SU-DHL-6 (cell line): ENCODE results near the gene CEP57L1.

ENCODE experiments used
- H2AFZ ChIP-seq: fragments of 200-600 bp; sonication (generic); 2 replicates; pipeline ENCODE4 v1.6.1; 2014; ENCODE audit warnings: low read depth, mild to moderate bottlenecking, moderate library complexity, mixed read lengths, antibody characterized with exemption, low read length; ENCODE audit not compliant: severe bottlenecking
- H3F3A ChIP-seq: fragments of 200-600 bp; shearing (Covaris generic); 2 replicates; pipeline ENCODE4 v1.6.0; 2016; ENCODE audit warnings: antibody characterized with exemption, mild to moderate bottlenecking; ENCODE audit not compliant: insufficient read depth
- H3K27ac ChIP-seq: fragments of 200-600 bp; sonication (generic); 2 replicates; pipeline ENCODE4 v1.5.1; 2016; ENCODE audit warnings: low read depth, mild to moderate bottlenecking, low read length, moderate library complexity, mixed read lengths
- H3K27me3 ChIP-seq: fragments of 200-600 bp; sonication (generic), shearing (Covaris generic); 2 replicates; pipeline ENCODE4 v1.6.0; 2014; ENCODE audit warnings: mild to moderate bottlenecking, low read length
- H3K36me3 ChIP-seq: fragments of 200-600 bp; sonication (generic); 2 replicates; pipeline ENCODE4 v1.6.1; 2014; ENCODE audit warnings: mild to moderate bottlenecking, low read length, mixed read lengths
- H3K4me2 ChIP-seq: fragments of 300-600, 200-600 bp; shearing (Covaris generic), sonication (generic); 2 replicates; pipeline ENCODE4 v1.6.0; 2014; ENCODE audit warnings: low read length, low read depth, mild to moderate bottlenecking; ENCODE audit not compliant: poor library complexity, severe bottlenecking
- H3K4me3 ChIP-seq: fragments of 200-600 bp; sonication (generic); 2 replicates; pipeline ENCODE4 v1.5.1; 2014; ENCODE audit warnings: antibody characterized with exemption, low read length, mild to moderate bottlenecking, mixed read lengths; ENCODE audit not compliant: insufficient read depth, poor library complexity, severe bottlenecking
- H3K79me2 ChIP-seq: fragments of 200-600 bp; sonication (generic); 2 replicates; pipeline ENCODE4 v1.6.1; 2014; ENCODE audit warnings: mild to moderate bottlenecking, low read length, moderate library complexity; ENCODE audit not compliant: insufficient read depth
- H3K9ac ChIP-seq: fragments of 200-600 bp; sonication (generic); 2 replicates; pipeline ENCODE4 v1.7.0; 2014; ENCODE audit warnings: mild to moderate bottlenecking, low read length
- H3K9me2 ChIP-seq: fragments of 200-600 bp; sonication (generic); replicated peaks from 2 replicates; pipeline ENCODE4 v1.6.1; 2014; ENCODE audit warnings: low read length; ENCODE audit not compliant: insufficient read depth
- H3K9me3 ChIP-seq: fragments of 200-600 bp; sonication (generic); 2 replicates; pipeline ENCODE4 v1.6.1; 2014; ENCODE audit warnings: low read length, mixed read lengths; ENCODE audit not compliant: insufficient read depth
- H4K20me1 ChIP-seq: fragments of 200-600 bp; sonication (generic); 2 replicates; pipeline ENCODE4 v1.6.1; 2014; ENCODE audit warnings: low read depth, mild to moderate bottlenecking, antibody characterized with exemption, low read length, moderate library complexity, mixed read lengths
- CTCF ChIP-seq: fragments of 200-600 bp; sonication (generic); IDR thresholded peaks from one replicate; pipeline ENCODE4 v1.5.1; 2017; ENCODE audit warnings: antibody characterized with exemption, mild to moderate bottlenecking, low read length, moderate library complexity; ENCODE audit not compliant: insufficient read depth, poor library complexity, severe bottlenecking
- EZH2phosphoT487 ChIP-seq: fragments of 200-600 bp; sonication (generic), shearing (Covaris generic); conservative IDR thresholded peaks from 2 replicates; pipeline ENCODE4 v1.6.1; 2018; ENCODE audit warnings: mild to moderate bottlenecking, antibody characterized with exemption, low read length, moderate library complexity, mixed read lengths

The CEP57L1 gene

GRCh38 chr6:109087661-109088264 lies 7.5 kb upstream of the CEP57L1 start:
- H3K4me3 ChIP-seq, result no peak overlapping the region
- no peak overlapping the region for H2AFZ ChIP-seq
- H3K27me3 ChIP-seq, result no peaks in the 10 kb centered on the region
- H3K4me2 ChIP-seq, result no peak overlapping the region
- no peaks in the 10 kb centered on the region for H3F3A ChIP-seq
- H3K9me3 ChIP-seq, result no peaks in the 10 kb centered on the region
- no peak overlapping the region for H3K9ac ChIP-seq
- TF ChIP-seq EZH2phosphoT487 (no peak), CTCF (no peak)
- no peak overlapping the region for H3K27ac ChIP-seq
- H3K36me3 ChIP-seq, result no peaks in the 10 kb centered on the region
- no peaks in the 10 kb centered on the region for H3K79me2 ChIP-seq
- H4K20me1 ChIP-seq, result no peaks in the 10 kb centered on the region
- H3K9me2 ChIP-seq, result no peaks in the 10 kb centered on the region

- H3K27ac ChIP-seq, result no peak overlapping the region
- TF ChIP-seq EZH2phosphoT487 (no peak), CTCF (no peak)
- no peak overlapping the region for H3K4me2 ChIP-seq
- H3K79me2 ChIP-seq, result no peaks in the 10 kb centered on the region
- H3K4me3 ChIP-seq, result no peak overlapping the region
- H3K9me3 ChIP-seq, result no peaks in the 10 kb centered on the region
- no peaks in the 10 kb centered on the region for H3K27me3 ChIP-seq
- H3F3A ChIP-seq, result no peaks in the 10 kb centered on the region
- no peak overlapping the region for H2AFZ ChIP-seq
- no peaks in the 10 kb centered on the region for H4K20me1 ChIP-seq
- no peaks in the 10 kb centered on the region for H3K36me3 ChIP-seq
- no peaks in the 10 kb centered on the region for H3K9me2 ChIP-seq
- no peak overlapping the region for H3K9ac ChIP-seq
These were observed 6.3 kb upstream of the CEP57L1 start for GRCh38 chr6:109088995-109089394.

- H3K4me3 ChIP-seq, result no peak overlapping the region
- H3K27ac ChIP-seq, result no peak overlapping the region
- no peaks in the 10 kb centered on the region for H4K20me1 ChIP-seq
- TF ChIP-seq CTCF (no peak), EZH2phosphoT487 (no peak)
- no peaks in the 10 kb centered on the region for H3K36me3 ChIP-seq
- H3K9me2 ChIP-seq, result no peaks in the 10 kb centered on the region
- H3F3A ChIP-seq, result no peaks in the 10 kb centered on the region
- no peaks in the 10 kb centered on the region for H3K9me3 ChIP-seq
- no peak overlapping the region for H3K9ac ChIP-seq
- no peak overlapping the region for H2AFZ ChIP-seq
- H3K79me2 ChIP-seq, result peaks cover 4% of the 10 kb centered on the region; the same call in 1 of the 2 replicates
- H3K4me2 ChIP-seq, result peak overlapping the region; percentile 6
- no peaks in the 10 kb centered on the region for H3K27me3 ChIP-seq
These were observed 3.8 kb upstream of the CEP57L1 start for GRCh38 chr6:109091314-109092024.
